Activated effector memory CD4-positive, alpha-beta T cell treated with anti-CD3 and anti-CD28 coated beads, Interleukin-2, amount 50 U/mL, for 16 hours (primary cell): ENCODE results near the gene CXCR2.
"Not testable (repeated sequence)": the region's sequence is repeated elsewhere in the genome, so short reads cannot be mapped to it uniquely, and the experiment has no call there.

Experiments used
- DNase-seq: peaks from one replicate; pipeline ENCODE4 v3.0.0-alpha.2; 2020

Gene CXCR2

GRCh38 chr2:218125626-218126080 is at the start of gene CXCR2:
TSS of gene CXCR2 (plus strand) at chr2:218126028. CDS start at chr2:218134802, 8,774 bp downstream.
- no peak for DNase-seq

GRCh38 chr2:218077464-218078216 is 48.2 kb upstream of the CXCR2 start:
- DNase-seq: no peak

- DNase-seq: no peak
Observed at GRCh38 chr2:218079943-218080913, 45.6 kb upstream of the CXCR2 start.

GRCh38 chr2:218081063-218081462 is 44.8 kb upstream of the CXCR2 start:
- DNase-seq: no peak

- no peak for DNase-seq
Observed at GRCh38 chr2:218081695-218082094, 44.1 kb upstream of the CXCR2 start.

GRCh38 chr2:218082586-218083351 is 43.1 kb upstream of the CXCR2 start:
- no peak for DNase-seq

GRCh38 chr2:218083352-218083676 is 42.5 kb upstream of the CXCR2 start:
- DNase-seq: no peak

GRCh38 chr2:218086478-218086877 is 39.4 kb upstream of the CXCR2 start:
- no peak for DNase-seq

GRCh38 chr2:218089259-218089658 is 36.6 kb upstream of the CXCR2 start:
- DNase-seq: no peak

GRCh38 chr2:218091746-218092145 is 34.1 kb upstream of the CXCR2 start:
- DNase-seq: no peak

- no peak for DNase-seq
Observed at GRCh38 chr2:218093879-218094278, 31.9 kb upstream of the CXCR2 start.

GRCh38 chr2:218095853-218096252 is 30.0 kb upstream of the CXCR2 start:
- no peak for DNase-seq

GRCh38 chr2:218097975-218098374 is 27.9 kb upstream of the CXCR2 start:
- no peak for DNase-seq

GRCh38 chr2:218108834-218109233 is 17.0 kb upstream of the CXCR2 start:
- not testable (repeated sequence) for DNase-seq

- not testable (repeated sequence) for DNase-seq
Observed at GRCh38 chr2:218121789-218122188, 4.0 kb upstream of the CXCR2 start.

- DNase-seq: not testable (repeated sequence)
Observed at GRCh38 chr2:218122286-218122685, 3.5 kb upstream of the CXCR2 start.

- no peak for DNase-seq
Observed at GRCh38 chr2:218123986-218124385, 1.8 kb upstream of the CXCR2 start.

- no peak for DNase-seq
Observed at GRCh38 chr2:218125095-218125494, 733 bp upstream of the CXCR2 start.

GRCh38 chr2:218127929-218128455 is 2.2 kb downstream of the CXCR2 start:
- DNase-seq: no peak

GRCh38 chr2:218128781-218129457 is 3.1 kb downstream of the CXCR2 start:
- no peak for DNase-seq

GRCh38 chr2:218129458-218130135 is 3.8 kb downstream of the CXCR2 start:
- DNase-seq: no peak

GRCh38 chr2:218130377-218130776 is 4.5 kb downstream of the CXCR2 start:
- DNase-seq: no peak
